PC-3 (cell line): ENCODE data around the gene KIF4B. TPM values are rescaled to one million over a fixed set of nuclear protein-coding genes. Genes with fewer than 3 reads are reported as not detected.

Source experiments
- ATAC-seq: fragments of 200-7000 bp; cut with Tn5 transposase; 2 replicates; pipeline ENCODE4 v1.9.1; 2020; ENCODE audit warnings: mild to moderate bottlenecking, moderate library complexity
- BruUV-seq: library from RNA; stranded (reverse); fragments of 400-500 nt; replicated peaks from 2 replicates; lab custom pipeline; 2021; lab: Mats Ljungman, UMichigan
- CTCF ChIA-PET: fragments of 300-600 bp; sonication (Branson Sonifier 250); formaldehyde crosslinking; loops from one replicate; lab custom pipeline; 2022; ENCODE audit warnings: antibody characterized with exemption; lab: Charles Lee
- POLR2A ChIA-PET: fragments of 300-600 bp; sonication (Branson Sonifier 250); formaldehyde crosslinking; loops from one replicate; lab custom pipeline; 2022; ENCODE audit warnings: antibody characterized with exemption; ENCODE audit not compliant: unreplicated experiment; lab: Charles Lee
- DNase-seq: peaks from one replicate; pipeline ENCODE4 v3.0.0-alpha.2; 2015
- H2AFZ ChIP-seq: fragments of 300-600 bp; sonication (generic); 2 replicates; pipeline ENCODE4 v1.6.0; 2016; ENCODE audit warnings: antibody characterized with exemption, low read length
- H3F3A ChIP-seq: fragments of 300-600 bp; sonication (generic); one replicate; pipeline ENCODE4 v1.6.0; 2017; ENCODE audit warnings: antibody characterized with exemption, low read length, control low read depth, mild to moderate bottlenecking; ENCODE audit not compliant: unreplicated experiment
- H3K27ac ChIP-seq: fragments of 300-600 bp; sonication (generic); 2 replicates; pipeline ENCODE4 v1.5.1; 2016; ENCODE audit warnings: mild to moderate bottlenecking, low read length
- H3K27me3 ChIP-seq: fragments of 300-600 bp; sonication (generic); 2 replicates; pipeline ENCODE4 v1.6.1; 2016; ENCODE audit warnings: low read length, mixed read lengths
- H3K36me3 ChIP-seq: fragments of 300-600 bp; sonication (generic); 2 replicates; pipeline ENCODE4 v1.6.1; 2016; ENCODE audit warnings: low read depth, mixed run types, low read length, mixed read lengths
- H3K4me1 ChIP-seq: fragments of 300-600 bp; sonication (generic); 2 replicates; pipeline ENCODE4 v1.5.1; 2016; ENCODE audit warnings: low read length; ENCODE audit not compliant: insufficient read depth
- H3K4me2 ChIP-seq: fragments of 300-600 bp; sonication (generic); 2 replicates; pipeline ENCODE4 v1.6.0; 2016; ENCODE audit warnings: low read length
- H3K4me3 ChIP-seq: fragments of 300-600 bp; sonication (generic); 2 replicates; pipeline ENCODE4 v1.5.1; 2016; ENCODE audit warnings: mild to moderate bottlenecking, low read length, mixed read lengths
- H3K79me2 ChIP-seq: fragments of 300-600 bp; sonication (generic); 2 replicates; pipeline ENCODE4 v1.6.1; 2017; ENCODE audit warnings: low read length, mixed read lengths
- H3K9ac ChIP-seq: fragments of 300-600 bp; sonication (generic); 2 replicates; pipeline ENCODE4 v1.6.0; 2016; ENCODE audit warnings: mild to moderate bottlenecking, low read length
- H3K9me2 ChIP-seq: fragments of 300-600 bp; sonication (generic); replicated peaks from 2 replicates; pipeline ENCODE4 v1.6.1; 2016; ENCODE audit warnings: mixed run types, low read length, mixed read lengths
- H3K9me3 ChIP-seq: fragments of 300-600 bp; sonication (generic); 2 replicates; pipeline ENCODE4 v1.6.1; 2016; ENCODE audit warnings: low read length, mixed read lengths
- H4K20me1 ChIP-seq: fragments of 300-600 bp; sonication (generic); 2 replicates; pipeline ENCODE4 v1.6.1; 2016; ENCODE audit warnings: low read length, mixed read lengths
- EZH2 ChIP-seq: fragments of 300-600 bp; sonication (generic); IDR thresholded peaks from one replicate; pipeline ENCODE4 v1.6.1; 2017; ENCODE audit warnings: antibody characterized with exemption, mild to moderate bottlenecking, low read length; ENCODE audit not compliant: unreplicated experiment
- EZH2phosphoT487 ChIP-seq: fragments of 300-600 bp; sonication (generic); IDR thresholded peaks from 2 replicates; pipeline ENCODE4 v1.6.1; 2018; ENCODE audit warnings: mild to moderate bottlenecking, antibody characterized with exemption, low read length, borderline replicate concordance
- intact Hi-C: fragments of 100-400 bp; cut with micrococcal nuclease; formaldehyde crosslinking; loops from 2 replicates; pipeline ENCODE4 v1.9.0; 2023
- total RNA-seq: library from RNA; depleted of rRNA; stranded (reverse); fragments of >200 nt; gene quantifications from 2 replicates; pipeline ENCODE4 v1.2.3, GENCODE V29; 2014
- TF ChIP-seq, protein P1 (sequence below): fragments of 300-600 bp; sonication (generic); conservative IDR thresholded peaks from 2 replicates; pipeline ENCODE4 v1.5.1; 2017; ENCODE audit warnings: antibody characterized with exemption, low read depth, mild to moderate bottlenecking, low read length

KIF4B gene
- total RNA-seq, 1 experiment from 2014 or later: not detected

DNA sequence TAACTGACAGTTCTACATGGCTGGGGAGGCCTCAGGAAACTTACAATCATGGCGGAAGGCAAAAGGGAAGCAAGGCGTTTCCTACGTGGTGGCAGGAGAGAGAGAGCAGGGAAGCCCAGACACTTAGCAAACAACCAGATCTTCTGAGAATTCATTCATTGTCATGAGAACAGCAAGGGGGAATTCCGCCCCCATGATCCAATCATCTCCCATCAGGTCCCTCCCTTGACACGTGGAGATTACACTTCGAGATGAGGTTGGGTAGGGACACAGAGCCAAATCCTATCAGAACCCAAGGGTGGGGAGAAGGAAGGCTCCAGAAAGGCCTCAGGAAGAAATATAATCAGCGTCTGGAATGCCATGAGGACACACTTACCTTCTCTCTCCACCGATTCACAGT lies 34.3 kb downstream of the KIF4B start:
- no peaks in the 10 kb centered on the region for H3K36me3 ChIP-seq
- no peak overlapping the region for H3K27ac ChIP-seq
- 0 out of 2 replicates have a peak, but pooled peaks cover 3% of the 10 kb centered on the region for H3K27me3 ChIP-seq
- no peak overlapping the region for H3K4me2 ChIP-seq
- intact Hi-C loops: no loop called here
- ATAC-seq (no peak), DNase-seq (no peak)
- no peak overlapping the region for H3K4me3 ChIP-seq
- H3K79me2 ChIP-seq: no peaks in the 10 kb centered on the region
- POLR2A ChIA-PET: no interaction called here
- H3K4me1 ChIP-seq: no peaks in the 10 kb centered on the region
- H2AFZ ChIP-seq: no peak overlapping the region
- no peaks in the 10 kb centered on the region for H3K9me3 ChIP-seq
- H4K20me1 ChIP-seq: no peaks in the 10 kb centered on the region
- CTCF ChIA-PET: no interaction called here
- BruUV-seq: no TSS peak
- TF ChIP-seq EZH2 (no peak), EZH2phosphoT487 (no peak)
- TF ChIP-seq, protein P1, sequence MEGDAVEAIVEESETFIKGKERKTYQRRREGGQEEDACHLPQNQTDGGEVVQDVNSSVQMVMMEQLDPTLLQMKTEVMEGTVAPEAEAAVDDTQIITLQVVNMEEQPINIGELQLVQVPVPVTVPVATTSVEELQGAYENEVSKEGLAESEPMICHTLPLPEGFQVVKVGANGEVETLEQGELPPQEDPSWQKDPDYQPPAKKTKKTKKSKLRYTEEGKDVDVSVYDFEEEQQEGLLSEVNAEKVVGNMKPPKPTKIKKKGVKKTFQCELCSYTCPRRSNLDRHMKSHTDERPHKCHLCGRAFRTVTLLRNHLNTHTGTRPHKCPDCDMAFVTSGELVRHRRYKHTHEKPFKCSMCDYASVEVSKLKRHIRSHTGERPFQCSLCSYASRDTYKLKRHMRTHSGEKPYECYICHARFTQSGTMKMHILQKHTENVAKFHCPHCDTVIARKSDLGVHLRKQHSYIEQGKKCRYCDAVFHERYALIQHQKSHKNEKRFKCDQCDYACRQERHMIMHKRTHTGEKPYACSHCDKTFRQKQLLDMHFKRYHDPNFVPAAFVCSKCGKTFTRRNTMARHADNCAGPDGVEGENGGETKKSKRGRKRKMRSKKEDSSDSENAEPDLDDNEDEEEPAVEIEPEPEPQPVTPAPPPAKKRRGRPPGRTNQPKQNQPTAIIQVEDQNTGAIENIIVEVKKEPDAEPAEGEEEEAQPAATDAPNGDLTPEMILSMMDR: no peak
- H3K9me2 ChIP-seq: no peaks in the 10 kb centered on the region
- no peaks in the 10 kb centered on the region for H3F3A ChIP-seq
- no peak overlapping the region for H3K9ac ChIP-seq

DNA sequence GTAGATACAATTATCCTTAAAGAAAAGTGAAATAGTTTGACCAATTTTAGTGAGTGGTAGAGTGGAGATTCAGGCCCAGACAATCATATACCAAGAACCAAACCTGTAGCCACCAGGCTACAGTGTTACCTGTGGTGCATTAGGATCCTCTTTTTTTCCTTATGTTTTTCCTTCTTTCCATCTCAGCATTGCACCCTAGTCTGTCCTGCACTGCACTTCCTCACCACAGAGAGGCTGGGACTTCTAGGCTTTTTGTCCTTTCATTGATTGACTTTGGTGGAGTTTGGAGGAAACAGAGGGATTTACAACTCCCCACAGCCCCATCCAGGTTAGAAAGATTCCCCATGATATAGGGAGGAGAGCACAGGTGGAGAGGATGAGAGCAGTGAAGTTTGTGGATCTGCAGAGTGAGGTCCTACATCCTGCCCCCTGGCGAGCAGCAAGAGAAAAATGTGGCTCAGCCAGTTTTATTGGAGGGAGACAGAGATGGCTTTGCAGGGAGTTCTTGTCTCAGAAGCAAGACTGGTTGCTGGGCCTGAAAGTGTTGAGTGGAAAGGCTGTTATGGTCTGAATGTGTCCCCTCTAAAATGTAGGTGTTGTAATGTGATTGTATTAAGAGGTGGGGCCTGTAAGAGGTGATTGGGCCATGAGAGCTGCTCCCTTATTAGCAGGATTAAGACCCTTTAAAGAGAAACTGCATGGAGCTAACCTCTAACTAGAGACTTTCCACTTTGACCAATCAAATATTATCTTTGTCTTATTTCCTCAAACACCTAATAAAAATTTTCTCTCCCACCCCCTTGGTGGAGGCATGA lies 36.2 kb downstream of the KIF4B start:
- H3K4me1 ChIP-seq: no peaks in the 10 kb centered on the region
- intact Hi-C loops: no loop called here
- H3F3A ChIP-seq: no peaks in the 10 kb centered on the region
- no peak overlapping the region for H3K9ac ChIP-seq
- no peaks in the 10 kb centered on the region for H3K27me3 ChIP-seq
- H3K9me2 ChIP-seq: no peaks in the 10 kb centered on the region
- H3K9me3 ChIP-seq: no peaks in the 10 kb centered on the region
- H3K79me2 ChIP-seq: no peaks in the 10 kb centered on the region
- no peak overlapping the region for H2AFZ ChIP-seq
- ATAC-seq (0 out of 2 replicates have a peak, but pooled peaks have one; percentile 35), DNase-seq (peak; percentile 31)
- ChIA-PET CTCF (no interaction called here), POLR2A (no interaction called here)
- TF ChIP-seq, protein P1: peak; percentile 56
- TF ChIP-seq EZH2phosphoT487: no peak
- BruUV-seq: no TSS peak
- no peaks in the 10 kb centered on the region for H3K36me3 ChIP-seq
- H3K4me3 ChIP-seq: no peak overlapping the region
- no peak overlapping the region for H3K27ac ChIP-seq
- no peaks in the 10 kb centered on the region for H4K20me1 ChIP-seq
- H3K4me2 ChIP-seq: no peak overlapping the region

DNA sequence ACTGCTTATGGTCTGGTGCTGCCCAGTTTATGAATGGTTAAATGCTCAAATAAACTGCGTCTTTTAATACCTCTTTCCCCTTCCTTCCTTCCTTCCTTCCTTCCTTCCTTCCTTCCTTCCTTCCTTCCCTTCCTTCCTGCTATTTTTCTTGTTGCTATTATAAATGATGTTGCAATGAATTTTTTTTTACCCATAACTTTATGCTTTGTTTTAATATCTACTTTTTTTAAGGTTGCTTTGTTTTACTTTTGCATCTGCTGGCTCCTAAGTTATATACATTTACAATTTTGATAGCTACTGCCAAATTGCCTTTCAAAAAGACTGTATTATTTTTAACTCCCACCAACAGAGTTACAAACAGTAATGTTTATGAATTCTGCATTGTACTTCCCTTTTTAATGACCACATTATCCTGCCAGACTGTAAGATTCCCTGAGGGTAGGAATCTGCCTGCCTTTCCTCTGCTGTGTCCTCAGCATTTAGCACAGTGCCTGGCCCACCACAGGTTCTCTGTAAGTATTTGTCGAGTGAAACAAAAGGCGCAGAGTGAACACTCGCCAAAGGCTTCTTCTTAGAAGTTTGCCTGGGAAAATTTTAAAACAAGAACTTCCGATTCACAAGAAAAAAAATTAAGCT lies 36.9 kb downstream of the KIF4B start:
- DNase-seq: no peak
- no peak overlapping the region for H3K27ac ChIP-seq
- H3K36me3 ChIP-seq: no peaks in the 10 kb centered on the region
- POLR2A ChIA-PET: no interaction called here
- no peak for TF ChIP-seq EZH2phosphoT487
- TF ChIP-seq, protein P1: no peak
- no peak overlapping the region for H3K9ac ChIP-seq
- no peaks in the 10 kb centered on the region for H3K4me1 ChIP-seq
- no peak for ATAC-seq
- no peaks in the 10 kb centered on the region for H3K79me2 ChIP-seq
- no peaks in the 10 kb centered on the region for H3K9me3 ChIP-seq
- no peaks in the 10 kb centered on the region for H3K27me3 ChIP-seq
- H3K4me3 ChIP-seq: no peak overlapping the region
- no peaks in the 10 kb centered on the region for H4K20me1 ChIP-seq
- H3F3A ChIP-seq: no peaks in the 10 kb centered on the region
- BruUV-seq: no TSS peak
- no peak overlapping the region for H3K4me2 ChIP-seq
- no peak overlapping the region for H2AFZ ChIP-seq
- intact Hi-C loops: no loop called here
- no peaks in the 10 kb centered on the region for H3K9me2 ChIP-seq
- CTCF ChIA-PET: no interaction called here
